ENCODE measurements around the gene ARHGAP22. TPM values are rescaled to one million over a fixed set of nuclear protein-coding genes. Genes with fewer than 3 reads are reported as not detected.
A peak's percentile ranks its signal among the peaks of the same experiment; 100 is the strongest.

Gene ARHGAP22
- total and polyA plus RNA-seq, 2 donors (not counting 1 experiment from before 2014, with no cell fraction given): 10.4 to 75.5 TPM

DNA sequence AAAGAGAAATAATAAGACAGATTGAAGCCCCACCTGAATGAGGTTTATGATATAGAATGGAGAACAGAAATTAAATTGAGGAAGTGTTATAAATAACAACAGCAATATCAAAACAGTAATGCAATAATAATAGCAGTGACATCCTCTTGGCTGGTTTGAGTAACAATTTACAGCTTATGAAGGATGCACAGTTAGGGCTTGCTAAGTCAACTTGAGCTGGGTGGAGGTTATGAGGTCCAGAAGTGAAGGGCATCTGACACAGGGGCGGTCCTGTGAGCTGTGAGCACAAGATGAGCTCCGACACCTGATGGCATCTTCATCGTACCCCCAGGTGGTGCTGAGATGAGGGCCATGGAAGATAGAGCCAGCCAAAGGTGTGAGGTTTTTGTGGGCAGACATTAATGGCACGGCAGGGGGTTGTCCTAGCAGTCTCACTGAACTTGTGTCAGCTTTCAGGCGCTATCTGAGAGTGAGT, 30.5 kb downstream of the ARHGAP22 start:
- H3K4me3 ChIP-seq (replicated peaks in 1 of 4; ENCODE audit: control extremely low read depth in 1 of 4, insufficient read depth in 1 of 4, low read depth in 3 of 4, low read length in 4 of 4): no peak overlapping the region
- H3K9me3 ChIP-seq (ENCODE audit: control insufficient read depth, insufficient read depth, low read depth, low read length): no peaks in the 10 kb centered on the region
- no peak for TF ChIP-seq EZH2 (IDR thresholded peaks at IDR 0.05; ENCODE audit: low read length, missing control alignments)
- TF ChIP-seq, protein P1, sequence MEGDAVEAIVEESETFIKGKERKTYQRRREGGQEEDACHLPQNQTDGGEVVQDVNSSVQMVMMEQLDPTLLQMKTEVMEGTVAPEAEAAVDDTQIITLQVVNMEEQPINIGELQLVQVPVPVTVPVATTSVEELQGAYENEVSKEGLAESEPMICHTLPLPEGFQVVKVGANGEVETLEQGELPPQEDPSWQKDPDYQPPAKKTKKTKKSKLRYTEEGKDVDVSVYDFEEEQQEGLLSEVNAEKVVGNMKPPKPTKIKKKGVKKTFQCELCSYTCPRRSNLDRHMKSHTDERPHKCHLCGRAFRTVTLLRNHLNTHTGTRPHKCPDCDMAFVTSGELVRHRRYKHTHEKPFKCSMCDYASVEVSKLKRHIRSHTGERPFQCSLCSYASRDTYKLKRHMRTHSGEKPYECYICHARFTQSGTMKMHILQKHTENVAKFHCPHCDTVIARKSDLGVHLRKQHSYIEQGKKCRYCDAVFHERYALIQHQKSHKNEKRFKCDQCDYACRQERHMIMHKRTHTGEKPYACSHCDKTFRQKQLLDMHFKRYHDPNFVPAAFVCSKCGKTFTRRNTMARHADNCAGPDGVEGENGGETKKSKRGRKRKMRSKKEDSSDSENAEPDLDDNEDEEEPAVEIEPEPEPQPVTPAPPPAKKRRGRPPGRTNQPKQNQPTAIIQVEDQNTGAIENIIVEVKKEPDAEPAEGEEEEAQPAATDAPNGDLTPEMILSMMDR (conservative IDR thresholded peaks at IDR 0.05 in 1 of 2, IDR thresholded peaks at IDR 0.05 in 1 of 2; ENCODE audit: low read depth in 1 of 2, low read length in 2 of 2): no peak
- H3K4me2 ChIP-seq (ENCODE audit: extremely low read depth, insufficient read depth, low read length): no peak overlapping the region
- H3K27me3 ChIP-seq (ENCODE audit: control insufficient read depth, insufficient read depth, low read length): no peaks in the 10 kb centered on the region
- H2AFZ ChIP-seq (ENCODE audit: low read length): no peak overlapping the region
- no peak for DNase-seq (ENCODE audit: low read depth in 2 of 2)
- no peak overlapping the region for H3K27ac ChIP-seq (ENCODE audit: insufficient read depth, low read length)
- H3K9ac ChIP-seq (ENCODE audit: insufficient read depth, low read length): no peak overlapping the region
- no peaks in the 10 kb centered on the region for H4K20me1 ChIP-seq (ENCODE audit: control insufficient read depth, extremely low read depth, insufficient read depth, low read length)
- H3K79me2 ChIP-seq (ENCODE audit: control insufficient read depth, insufficient read depth, low read length): peaks cover 47% of the 10 kb centered on the region
- H3K36me3 ChIP-seq (ENCODE audit: control insufficient read depth, insufficient read depth, low read length): peaks cover 11% of the 10 kb centered on the region
- peaks cover 3% of the 10 kb centered on the region for H3K4me1 ChIP-seq (ENCODE audit: control insufficient read depth, extremely low read depth, insufficient read depth, low read length)

DNA sequence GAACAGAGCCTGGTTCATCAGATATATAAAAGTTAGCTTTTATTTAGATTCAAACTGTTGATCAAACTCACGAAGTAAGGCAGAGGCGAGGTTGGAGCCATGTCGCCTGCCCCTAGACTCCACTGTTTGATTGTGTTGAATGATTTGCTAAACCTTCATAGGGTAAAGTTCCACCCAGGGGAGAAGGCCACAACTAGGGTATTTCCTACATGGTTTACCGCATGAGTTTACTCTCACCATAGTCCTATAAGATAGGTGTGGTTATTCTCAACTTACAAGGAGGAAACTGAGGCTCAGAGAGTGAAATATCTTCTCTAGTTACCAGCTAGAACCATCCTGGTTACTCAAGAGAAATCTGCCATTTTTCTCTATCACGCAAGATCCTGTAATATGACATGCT, 31.8 kb downstream of the ARHGAP22 start:
- Histone ChIP-seq H3K4me2 (ENCODE audit: extremely low read depth, insufficient read depth, low read length) (no peak overlapping the region), H3K4me3 (replicated peaks in 1 of 4; ENCODE audit: control extremely low read depth in 1 of 4, insufficient read depth in 1 of 4, low read depth in 3 of 4, low read length in 4 of 4) (no peak overlapping the region), H2AFZ (ENCODE audit: low read length) (no peak overlapping the region), H3K4me1 (ENCODE audit: control insufficient read depth, extremely low read depth, insufficient read depth, low read length) (no peaks in the 10 kb centered on the region), H3K79me2 (ENCODE audit: control insufficient read depth, insufficient read depth, low read length) (peaks cover 54% of the 10 kb centered on the region), H3K36me3 (ENCODE audit: control insufficient read depth, insufficient read depth, low read length) (peaks cover 13% of the 10 kb centered on the region), H3K27me3 (ENCODE audit: control insufficient read depth, insufficient read depth, low read length) (no peaks in the 10 kb centered on the region), H4K20me1 (ENCODE audit: control insufficient read depth, extremely low read depth, insufficient read depth, low read length) (no peaks in the 10 kb centered on the region), H3K27ac (ENCODE audit: insufficient read depth, low read length) (no peak overlapping the region), H3K9ac (ENCODE audit: insufficient read depth, low read length) (no peak overlapping the region), H3K9me3 (ENCODE audit: control insufficient read depth, insufficient read depth, low read depth, low read length) (no peaks in the 10 kb centered on the region)
- DNase-seq (ENCODE audit: low read depth in 2 of 2): no peak
- TF ChIP-seq EZH2 (IDR thresholded peaks at IDR 0.05; ENCODE audit: low read length, missing control alignments): no peak
- TF ChIP-seq, protein P1 (conservative IDR thresholded peaks at IDR 0.05 in 1 of 2, IDR thresholded peaks at IDR 0.05 in 1 of 2; ENCODE audit: low read depth in 1 of 2, low read length in 2 of 2): no peak

- Histone ChIP-seq H3K9ac (ENCODE audit: insufficient read depth, low read length) (no peak overlapping the region), H2AFZ (ENCODE audit: low read length) (no peak overlapping the region), H3K79me2 (ENCODE audit: control insufficient read depth, insufficient read depth, low read length) (peaks cover 56% of the 10 kb centered on the region), H3K27me3 (ENCODE audit: control insufficient read depth, insufficient read depth, low read length) (no peaks in the 10 kb centered on the region), H3K27ac (ENCODE audit: insufficient read depth, low read length) (no peak overlapping the region), H4K20me1 (ENCODE audit: control insufficient read depth, extremely low read depth, insufficient read depth, low read length) (no peaks in the 10 kb centered on the region), H3K4me1 (ENCODE audit: control insufficient read depth, extremely low read depth, insufficient read depth, low read length) (no peaks in the 10 kb centered on the region), H3K36me3 (ENCODE audit: control insufficient read depth, insufficient read depth, low read length) (peaks cover 14% of the 10 kb centered on the region), H3K4me3 (replicated peaks in 1 of 4; ENCODE audit: control extremely low read depth in 1 of 4, insufficient read depth in 1 of 4, low read depth in 3 of 4, low read length in 4 of 4) (no peak overlapping the region), H3K9me3 (ENCODE audit: control insufficient read depth, insufficient read depth, low read depth, low read length) (no peaks in the 10 kb centered on the region), H3K4me2 (ENCODE audit: extremely low read depth, insufficient read depth, low read length) (no peak overlapping the region)
- no peak for TF ChIP-seq EZH2 (IDR thresholded peaks at IDR 0.05; ENCODE audit: low read length, missing control alignments)
- TF ChIP-seq, protein P1 (conservative IDR thresholded peaks at IDR 0.05 in 1 of 2, IDR thresholded peaks at IDR 0.05 in 1 of 2; ENCODE audit: low read depth in 1 of 2, low read length in 2 of 2): no peak
- peak; percentile 37 to 82 for DNase-seq (ENCODE audit: low read depth in 2 of 2)
These were observed 32.5 kb downstream of the ARHGAP22 start for GRCh38 chr10:48572414-48572813.
